Upper lobe of left lung (tissue), 6 donors: Measurements from ENCODE around the gene TROAP. TPM values are rescaled to one million over a fixed set of nuclear protein-coding genes. Genes with fewer than 3 reads are reported as not detected.
"Not testable (repeated sequence)": the region's sequence is repeated elsewhere in the genome, so short reads cannot be mapped to it uniquely, and the experiment has no call there.

ENCODE experiments used
- ATAC-seq, 2 donors: fragments of 200-7000 bp; cut with Tn5 transposase; one replicate each; pipeline ENCODE4 v1.9.1; 2022; ENCODE audit warnings: mild to moderate bottlenecking in 2 of 2, moderate library complexity in 2 of 2; ENCODE audit not compliant: low FRiP score in 2 of 2
- DNase-seq, 2 donors: peaks; one replicate each; pipeline ENCODE4 v3.0.0-alpha.2; 2019 to 2020
- H3K27ac ChIP-seq, 4 donors: fragments of 200-600 bp; sonication (generic); one replicate each; pipeline ENCODE4 v1.5.1; 2016 to 2019
- H3K27me3 ChIP-seq, 4 donors: fragments of 200-600 bp; sonication (generic); one replicate each; pipeline ENCODE4 v1.5.1; 2017 to 2019
- H3K36me3 ChIP-seq, 4 donors: fragments of 200-600 bp; sonication (generic); one replicate each; pipeline ENCODE4 v1.5.1; 2016 to 2019
- H3K4me1 ChIP-seq, 4 donors: fragments of 200-600 bp; sonication (generic); one replicate each; pipeline ENCODE4 v1.5.1; 2018 to 2019
- H3K4me3 ChIP-seq, 4 donors: fragments of 200-600 bp; sonication (generic); one replicate each; pipeline ENCODE4 v1.5.1; 2017 to 2019; ENCODE audit warnings: mild to moderate bottlenecking in 2 of 4, moderate library complexity in 1 of 4
- H3K9me3 ChIP-seq, 4 donors: fragments of 200-600 bp; sonication (generic); one replicate each; pipeline ENCODE4 v1.5.1; 2018 to 2019
- CTCF ChIP-seq, 6 experiments: fragments of 450-650 bp in 4 of 6; fragments of 200-600 bp in 2 of 6; sonication (generic) in 2 of 6; IDR thresholded peaks; one replicate each; pipeline ENCODE4 v1.5.1; 2016 to 2019; ENCODE audit warnings: antibody characterized with exemption in 6 of 6
- EP300 ChIP-seq, 4 donors: sonication (generic); formaldehyde crosslinking; IDR thresholded peaks; one replicate each; pipeline ENCODE4 v1.5.1; 2017; ENCODE audit warnings: antibody characterized with exemption in 4 of 4, control low read depth in 2 of 4
- POLR2A ChIP-seq, 4 donors: fragments of 450-650 bp; IDR thresholded peaks; one replicate each; pipeline ENCODE4 v1.5.1; 2016 to 2017; ENCODE audit warnings: antibody characterized with exemption in 4 of 4, mild to moderate bottlenecking in 2 of 4
- POLR2AphosphoS5 ChIP-seq, 2 donors: sonication (generic); formaldehyde crosslinking; IDR thresholded peaks; one replicate each; pipeline ENCODE4 v1.5.1; 2017; ENCODE audit warnings: antibody characterized with exemption in 2 of 2
- WGBS, 2 donors: methylation state at CpG; one replicate each; pipeline ENCODE4 v1.1.5; 2017 to 2018; 5-methylcytosine and 5-hydroxymethylcytosine counted together
- total RNA-seq, 6 donors: library from RNA; depleted of rRNA in 4 of 6; stranded (reverse); fragments of >200 nt in 4 of 6; gene quantifications; one replicate each; pipeline versions ENCODE4 v1.1.0 to v1.2.1, GENCODE V29; 2016 to 2021
- donor health status: DM: no; HTN: no; CAD: no; lungs with moderate emphysema.
- donor health status: DM: no; HTN: yes; CAD: no; lungs with severe emphysema.

Gene TROAP
- total RNA-seq, 6 donors from 2014 or later, result 0.86 to 3.3 (median 3.0) TPM; not detected in 2

DNA sequence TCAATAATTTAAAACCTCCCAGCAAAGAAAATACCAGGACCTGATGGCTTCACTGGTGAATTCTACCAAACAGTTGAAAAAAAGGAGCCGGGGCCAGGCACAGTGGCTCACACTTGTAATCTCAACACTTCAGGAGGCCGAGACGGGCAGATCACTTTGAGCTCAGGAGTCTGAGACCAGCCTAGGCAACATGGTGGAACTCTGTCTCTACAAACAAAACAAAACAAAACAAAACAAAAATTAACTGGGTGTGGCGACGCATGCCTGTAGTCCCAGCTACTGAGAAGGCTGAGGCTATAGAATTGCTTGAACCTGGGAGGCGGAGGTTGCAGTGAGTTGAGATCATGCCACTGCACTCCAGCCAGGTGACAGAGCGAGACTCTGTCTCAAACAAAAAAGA is 13.7 kb upstream of the TROAP start:
- Histone ChIP-seq H3K27me3 (no peaks in the 10 kb centered on the region), H3K9me3 (no peaks in the 10 kb centered on the region), H3K4me1 (no peaks in the 10 kb centered on the region), H3K36me3 (no peaks in the 10 kb centered on the region), H3K4me3 (no peak overlapping the region), H3K27ac (no peak overlapping the region)
- DNase-seq (no peak), ATAC-seq (no peak)
- TF ChIP-seq POLR2AphosphoS5 (IDR thresholded peaks at IDR 0.05), result no peak
- TF ChIP-seq EP300 (IDR thresholded peaks at IDR 0.05), result no peak
- no peak for TF ChIP-seq POLR2A (IDR thresholded peaks at IDR 0.05)
- no peak for TF ChIP-seq CTCF (IDR thresholded peaks at IDR 0.05)
- WGBS, 2 donors, result 91 to 92% methylated on average over 7 of the region's 7 CpGs

GRCh38 chr12:49310451-49311000 is 12.5 kb upstream of the TROAP start:
- not testable (repeated sequence) for H3K4me3 ChIP-seq, H3K27ac ChIP-seq, H3K36me3 ChIP-seq, H3K4me1 ChIP-seq, H3K9me3 ChIP-seq, H3K27me3 ChIP-seq, ATAC-seq, DNase-seq
- WGBS, 2 donors, result 50 to 73% methylated on average over 1 to 3 of the region's 3 CpGs

DNA sequence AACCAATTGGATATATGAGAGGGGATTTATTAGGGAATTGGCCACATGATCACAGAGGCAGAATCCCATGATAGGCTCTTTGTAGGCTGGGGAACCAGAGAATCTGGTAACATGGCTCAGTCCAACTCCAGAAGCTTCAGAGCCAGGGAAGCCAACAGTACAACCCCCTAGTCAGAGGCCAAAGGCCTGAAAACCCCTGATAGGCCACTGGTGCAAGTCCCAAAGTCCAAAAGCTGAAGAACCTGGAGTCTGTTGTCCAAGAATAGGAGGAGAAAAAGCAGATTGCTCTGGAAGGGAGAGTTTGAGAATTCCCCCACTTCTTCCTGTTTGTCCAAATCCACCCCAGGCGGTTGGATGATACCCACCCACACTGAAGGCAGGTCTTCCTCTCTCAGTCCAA is 8.2 kb upstream of the TROAP start:
- no peak for TF ChIP-seq POLR2A (IDR thresholded peaks at IDR 0.05)
- no peak for TF ChIP-seq POLR2AphosphoS5 (IDR thresholded peaks at IDR 0.05)
- no peak for TF ChIP-seq EP300 (IDR thresholded peaks at IDR 0.05)
- no peak for TF ChIP-seq CTCF (IDR thresholded peaks at IDR 0.05)
- no peaks in the 10 kb centered on the region for H3K9me3 ChIP-seq
- H3K4me3 ChIP-seq, result no peak overlapping the region
- ATAC-seq (no peak), DNase-seq (no peak)
- no peaks in the 10 kb centered on the region for H3K36me3 ChIP-seq
- 77 to 91% methylated on average over 1 of the region's 1 CpG for WGBS, 2 donors
- H3K4me1 ChIP-seq, result no peaks in the 10 kb centered on the region
- no peaks in the 10 kb centered on the region for H3K27me3 ChIP-seq
- H3K27ac ChIP-seq, result no peak overlapping the region

- not testable (repeated sequence) for H3K4me1 ChIP-seq, H3K36me3 ChIP-seq, H3K4me3 ChIP-seq, ATAC-seq, H3K27me3 ChIP-seq, H3K27ac ChIP-seq, H3K9me3 ChIP-seq, DNase-seq
- 93 to 97% methylated on average over 10 of the region's 10 CpGs for WGBS, 2 donors
Measured at GRCh38 chr12:49317118-49317517, 5.9 kb upstream of the TROAP start.

GRCh38 chr12:49320411-49321103 is 2.5 kb upstream of the TROAP start:
- 92 to 93% methylated on average over 9 of the region's 9 CpGs for WGBS, 2 donors
- not testable (repeated sequence) for ATAC-seq, H3K27ac ChIP-seq, H3K36me3 ChIP-seq, H3K4me3 ChIP-seq, DNase-seq, H3K9me3 ChIP-seq, H3K27me3 ChIP-seq
- peaks cover 10 to 18% (median 11%) of the 10 kb centered on the region in 4 donors for H3K4me1 ChIP-seq

DNA sequence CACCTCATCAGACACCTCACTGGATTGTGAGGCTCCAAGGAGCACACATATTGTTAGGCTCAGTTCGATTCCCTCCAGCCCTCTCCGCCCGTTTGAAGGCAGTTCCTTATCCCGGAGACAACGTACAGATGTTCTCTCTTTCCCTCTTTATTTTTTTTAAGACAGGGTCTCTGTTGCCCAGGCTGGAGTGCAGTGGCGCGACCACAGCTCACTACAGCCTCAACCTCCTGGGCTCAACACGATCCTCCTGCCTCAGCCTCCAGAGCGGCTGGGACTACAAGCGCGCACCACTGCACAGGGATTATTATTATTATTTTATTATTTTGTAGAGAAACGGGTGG is 718 bp upstream of the TROAP start:
- Histone ChIP-seq H3K36me3 (no peaks in the 10 kb centered on the region), H3K9me3 (no peaks in the 10 kb centered on the region), H3K27me3 (no peaks in the 10 kb centered on the region), H3K4me3 (peak overlapping the region; percentile 50 to 74 (median 58)), H3K27ac (peak overlapping the region in 3 of 4 donors; percentile 63 to 74 (median 65)), H3K4me1 (peaks cover 10 to 18% (median 11%) of the 10 kb centered on the region in 4 donors)
- ATAC-seq, result no peak
- no peak for TF ChIP-seq POLR2A (IDR thresholded peaks at IDR 0.05)
- no peak for TF ChIP-seq CTCF (IDR thresholded peaks at IDR 0.05)
- TF ChIP-seq POLR2AphosphoS5 (IDR thresholded peaks at IDR 0.05), result no peak
- no peak for TF ChIP-seq EP300 (IDR thresholded peaks at IDR 0.05)
- 57 to 58% methylated on average over 11 to 12 of the region's 12 CpGs for WGBS, 2 donors
- DNase-seq, result no peak
